GM19324 (cell line): ENCODE measurements around the gene RBM15.

Source experiments
- ATAC-seq: cut with Tn5 transposase; IDR thresholded peaks from one replicate; pipeline ENCODE4 v1.9.1; 2021; ENCODE audit warnings: mild to moderate bottlenecking, moderate library complexity; ENCODE audit not compliant: unreplicated experiment, low FRiP score

RBM15 gene, protein sequence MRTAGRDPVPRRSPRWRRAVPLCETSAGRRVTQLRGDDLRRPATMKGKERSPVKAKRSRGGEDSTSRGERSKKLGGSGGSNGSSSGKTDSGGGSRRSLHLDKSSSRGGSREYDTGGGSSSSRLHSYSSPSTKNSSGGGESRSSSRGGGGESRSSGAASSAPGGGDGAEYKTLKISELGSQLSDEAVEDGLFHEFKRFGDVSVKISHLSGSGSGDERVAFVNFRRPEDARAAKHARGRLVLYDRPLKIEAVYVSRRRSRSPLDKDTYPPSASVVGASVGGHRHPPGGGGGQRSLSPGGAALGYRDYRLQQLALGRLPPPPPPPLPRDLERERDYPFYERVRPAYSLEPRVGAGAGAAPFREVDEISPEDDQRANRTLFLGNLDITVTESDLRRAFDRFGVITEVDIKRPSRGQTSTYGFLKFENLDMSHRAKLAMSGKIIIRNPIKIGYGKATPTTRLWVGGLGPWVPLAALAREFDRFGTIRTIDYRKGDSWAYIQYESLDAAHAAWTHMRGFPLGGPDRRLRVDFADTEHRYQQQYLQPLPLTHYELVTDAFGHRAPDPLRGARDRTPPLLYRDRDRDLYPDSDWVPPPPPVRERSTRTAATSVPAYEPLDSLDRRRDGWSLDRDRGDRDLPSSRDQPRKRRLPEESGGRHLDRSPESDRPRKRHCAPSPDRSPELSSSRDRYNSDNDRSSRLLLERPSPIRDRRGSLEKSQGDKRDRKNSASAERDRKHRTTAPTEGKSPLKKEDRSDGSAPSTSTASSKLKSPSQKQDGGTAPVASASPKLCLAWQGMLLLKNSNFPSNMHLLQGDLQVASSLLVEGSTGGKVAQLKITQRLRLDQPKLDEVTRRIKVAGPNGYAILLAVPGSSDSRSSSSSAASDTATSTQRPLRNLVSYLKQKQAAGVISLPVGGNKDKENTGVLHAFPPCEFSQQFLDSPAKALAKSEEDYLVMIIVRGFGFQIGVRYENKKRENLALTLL

DNA sequence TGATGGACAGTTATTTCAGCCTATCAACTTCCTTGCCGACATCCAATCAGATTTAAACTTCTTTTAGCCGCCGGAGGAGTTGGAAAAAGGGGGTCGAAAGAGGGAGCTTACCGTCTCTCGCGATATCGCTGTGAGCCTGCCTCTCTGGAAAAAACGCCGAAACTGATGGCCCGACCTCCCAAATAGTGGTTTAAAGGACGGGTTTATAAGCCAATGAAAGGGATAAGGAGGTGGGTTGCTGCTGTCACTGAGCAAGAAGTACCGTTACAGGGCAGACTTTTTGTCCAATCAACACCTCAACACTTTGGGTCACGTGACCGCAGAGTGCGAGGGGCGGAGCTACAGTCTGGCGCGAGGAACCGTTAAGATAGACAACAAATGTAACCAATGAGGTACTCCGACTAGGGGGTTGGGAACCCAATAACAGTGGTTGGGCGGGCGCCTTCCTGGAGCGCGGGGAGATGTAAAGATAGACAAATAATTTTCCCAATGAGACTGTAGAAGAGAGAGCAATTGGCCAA lies at the start of gene RBM15:
Gene RBM15, plus strand, starts transcription at position 492 of the 521 bp plus-strand sequence. Its CDS starts 29 bp downstream, at position 521.
- ATAC-seq: peak; percentile 77

- ATAC-seq: no peak
Observed at GRCh38 chr1:110291241-110292030, 47.7 kb upstream of the RBM15 start.

DNA sequence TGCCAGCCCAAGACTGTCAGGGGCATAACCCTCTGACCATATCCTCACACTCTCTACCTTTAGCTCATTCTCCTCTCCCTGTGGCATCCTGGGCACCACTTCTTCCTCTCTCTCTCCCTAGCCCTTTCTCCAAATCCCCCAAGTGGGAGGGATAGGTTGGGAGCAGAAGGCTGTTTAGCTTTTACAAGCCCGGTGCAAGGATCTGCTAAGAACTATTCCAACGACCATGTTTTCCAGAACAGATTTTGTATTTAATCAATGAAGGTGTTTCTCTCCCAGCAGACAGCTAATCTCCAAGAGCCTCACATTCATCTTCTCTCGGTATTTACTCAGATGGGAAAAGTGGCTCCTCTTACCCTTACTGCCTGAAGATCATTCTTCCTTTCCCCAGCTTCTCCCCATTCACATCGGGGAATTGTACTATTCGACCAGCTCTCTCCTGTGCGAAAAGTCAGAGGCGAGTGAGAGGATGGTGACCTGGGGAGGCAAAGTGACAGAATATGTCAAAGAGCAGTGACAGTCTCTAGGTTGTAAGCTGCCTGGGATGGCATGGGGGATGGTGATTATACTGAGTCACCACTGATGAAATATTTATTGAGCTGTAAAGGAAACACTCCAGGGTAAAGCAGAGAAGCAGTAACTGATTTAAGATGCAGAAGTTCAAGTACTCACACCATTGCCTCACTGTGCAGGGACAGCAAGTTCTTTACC lies 47.0 kb upstream of the RBM15 start:
- ATAC-seq: no peak

DNA sequence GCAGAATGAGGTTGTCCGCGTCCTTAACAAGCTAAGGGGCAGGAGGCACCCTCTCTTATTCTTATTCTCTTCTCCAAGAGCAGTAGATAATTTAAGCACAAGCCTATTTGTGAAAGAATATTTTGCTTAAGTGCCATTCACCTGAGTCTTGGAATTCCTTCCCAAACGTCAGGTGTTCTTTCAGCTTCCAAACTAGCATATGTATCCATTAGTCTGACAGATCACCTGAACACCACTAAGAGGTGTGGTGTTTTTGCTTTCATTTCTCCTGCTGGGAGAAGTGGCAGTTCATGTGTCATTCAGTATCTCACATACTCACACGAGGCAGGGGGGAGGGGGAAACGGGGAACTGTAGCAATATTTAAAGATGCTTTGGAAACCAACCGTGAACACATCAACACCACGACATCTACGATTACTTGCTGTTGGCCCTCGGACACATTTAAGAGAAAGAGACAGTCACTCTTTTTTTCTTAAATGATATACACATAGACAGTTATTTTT lies 45.5 kb upstream of the RBM15 start:
- no peak for ATAC-seq

GRCh38 chr1:110294308-110294707 lies 44.9 kb upstream of the RBM15 start:
- ATAC-seq: no peak

- no peak for ATAC-seq
Observed at GRCh38 chr1:110298991-110299390, 40.2 kb upstream of the RBM15 start.

GRCh38 chr1:110300412-110301085 lies 38.6 kb upstream of the RBM15 start:
- no peak for ATAC-seq

- no peak for ATAC-seq
Observed at GRCh38 chr1:110302836-110303235, 36.3 kb upstream of the RBM15 start.

- ATAC-seq: no peak
Observed at GRCh38 chr1:110305900-110306420, 33.2 kb upstream of the RBM15 start.

DNA sequence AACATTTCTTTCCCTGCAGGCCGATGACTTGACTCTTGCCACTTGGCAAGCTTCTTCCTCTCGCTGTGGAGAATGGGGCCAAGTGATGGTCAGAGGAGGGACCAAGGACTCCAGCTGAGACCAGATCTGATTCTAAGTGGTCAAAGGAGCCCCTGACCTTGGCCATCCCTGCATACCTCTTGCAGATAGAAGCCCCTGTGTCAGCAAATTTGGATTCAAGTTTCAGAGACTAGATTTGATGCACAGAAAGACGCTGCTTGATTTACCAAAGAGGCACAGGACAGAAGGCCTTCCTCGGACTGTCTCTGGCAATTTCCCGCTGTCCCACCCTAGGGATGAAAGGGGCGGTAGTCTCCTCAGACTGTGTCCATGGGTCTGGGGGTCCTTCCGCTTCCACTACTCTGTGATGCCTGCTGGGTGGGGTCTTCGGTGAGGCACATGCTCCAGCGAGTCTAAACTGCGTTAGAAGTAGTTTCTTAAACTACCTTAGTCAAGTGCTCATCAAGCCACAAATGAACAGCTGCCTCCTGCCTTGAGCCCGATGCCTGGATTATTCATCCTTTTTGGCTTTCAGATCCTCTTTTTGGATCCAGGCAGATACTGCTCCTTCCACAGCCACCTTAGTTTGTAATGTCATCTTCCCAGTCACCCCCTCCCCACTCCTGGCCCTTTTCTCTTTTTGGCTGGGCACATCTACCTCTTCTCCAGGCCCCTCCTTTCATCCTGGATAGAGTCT lies 31.8 kb upstream of the RBM15 start:
- ATAC-seq: no peak

DNA sequence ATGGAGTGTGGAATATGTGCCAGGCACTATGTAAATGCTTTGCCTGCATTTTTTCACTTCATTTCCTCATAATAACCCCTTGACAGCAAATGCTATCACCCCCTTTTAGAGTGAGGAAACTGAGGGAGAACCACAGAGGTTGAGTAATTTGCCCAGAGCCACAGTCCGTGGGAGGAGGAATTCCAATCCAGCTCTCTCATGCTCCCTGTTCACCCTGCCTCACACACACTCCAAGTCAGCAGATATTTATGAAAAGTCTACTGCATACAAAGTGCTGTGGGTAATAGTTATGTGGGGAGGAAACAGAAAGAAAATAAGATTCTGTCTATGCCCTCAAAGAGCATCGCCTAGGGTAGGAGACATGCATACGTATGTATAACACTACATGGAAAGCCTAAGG lies 30.9 kb upstream of the RBM15 start:
- no peak for ATAC-seq

- ATAC-seq: no peak
Observed at GRCh38 chr1:110309139-110309538, 30.0 kb upstream of the RBM15 start.

- ATAC-seq: no peak
Observed at GRCh38 chr1:110309767-110310166, 29.4 kb upstream of the RBM15 start.

GRCh38 chr1:110310300-110310699 lies 28.9 kb upstream of the RBM15 start:
- ATAC-seq: no peak

GRCh38 chr1:110312188-110313121 lies 26.7 kb upstream of the RBM15 start:
- ATAC-seq: no peak

GRCh38 chr1:110316735-110317134 lies 22.4 kb upstream of the RBM15 start:
- no peak for ATAC-seq

DNA sequence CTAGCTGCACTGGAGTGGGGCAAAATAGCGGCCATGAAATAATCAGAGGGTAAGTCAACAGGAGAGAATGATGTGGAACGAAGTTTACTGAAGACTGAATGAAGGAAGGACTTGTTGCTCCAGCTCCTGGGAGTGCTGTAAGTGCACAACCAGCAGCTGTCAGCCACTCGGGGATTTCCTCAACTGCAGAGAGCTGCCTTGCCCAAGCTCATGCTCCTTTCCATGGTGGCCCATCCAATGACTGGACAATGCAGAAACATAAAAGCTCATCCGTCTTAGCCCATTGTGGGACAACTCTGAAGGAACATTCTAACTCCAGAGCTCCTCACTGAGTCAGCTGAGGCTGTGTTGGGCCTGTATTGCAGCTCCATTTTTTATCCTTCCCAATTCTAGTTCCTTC lies 21.1 kb upstream of the RBM15 start:
- no peak for ATAC-seq
